ENCODE results near the gene TELO2.

GRCh38 chr16:1530349-1530882 lies 37.3 kb downstream of the TELO2 start:
- TF ChIP-seq CTCF (IDR thresholded peaks at IDR 0.05) (no peak), ZFX (IDR thresholded peaks at IDR 0.05; ENCODE audit: borderline replicate concordance) (no peak)
